HG02943 (cell line): Measurements from ENCODE around the gene PPFIBP1.

Experiments
- ATAC-seq: cut with Tn5 transposase; IDR thresholded peaks from one replicate; pipeline ENCODE4 v1.9.1; 2021; ENCODE audit warnings: mild to moderate bottlenecking, low read depth, moderate library complexity; ENCODE audit not compliant: unreplicated experiment

The PPFIBP1 gene

GRCh38 chr12:27523642-27524493, at the start of gene PPFIBP1:
TSS of gene PPFIBP1 (plus strand) at chr12:27524206. CDS start at chr12:27633397, 109,191 bp downstream.
- ATAC-seq = peak; percentile 97

GRCh38 chr12:27474344-27474743, 49.7 kb upstream of the PPFIBP1 start:
- no peak for ATAC-seq

- no peak for ATAC-seq
Measured at GRCh38 chr12:27477049-27477448, 47.0 kb upstream of the PPFIBP1 start.

- ATAC-seq = no peak
Measured at GRCh38 chr12:27478949-27479348, 45.1 kb upstream of the PPFIBP1 start.

GRCh38 chr12:27480016-27480415, 44.0 kb upstream of the PPFIBP1 start:
- ATAC-seq = no peak

GRCh38 chr12:27486961-27487360, 37.0 kb upstream of the PPFIBP1 start:
- no peak for ATAC-seq

- no peak for ATAC-seq
Measured at GRCh38 chr12:27488479-27488878, 35.5 kb upstream of the PPFIBP1 start.

- no peak for ATAC-seq
Measured at GRCh38 chr12:27491226-27491625, 32.8 kb upstream of the PPFIBP1 start.

- ATAC-seq = no peak
Measured at GRCh38 chr12:27493260-27493940, 30.6 kb upstream of the PPFIBP1 start.

- no peak for ATAC-seq
Measured at GRCh38 chr12:27497446-27497845, 26.6 kb upstream of the PPFIBP1 start.

- no peak for ATAC-seq
Measured at GRCh38 chr12:27498149-27498548, 25.9 kb upstream of the PPFIBP1 start.

- ATAC-seq = no peak
Measured at GRCh38 chr12:27498761-27499160, 25.2 kb upstream of the PPFIBP1 start.

- no peak for ATAC-seq
Measured at GRCh38 chr12:27499377-27499776, 24.6 kb upstream of the PPFIBP1 start.

- no peak for ATAC-seq
Measured at GRCh38 chr12:27500546-27500945, 23.5 kb upstream of the PPFIBP1 start.

GRCh38 chr12:27502021-27502435, 22.0 kb upstream of the PPFIBP1 start:
- ATAC-seq = no peak

GRCh38 chr12:27504507-27504906, 19.5 kb upstream of the PPFIBP1 start:
- ATAC-seq = no peak

GRCh38 chr12:27505109-27505508, 18.9 kb upstream of the PPFIBP1 start:
- no peak for ATAC-seq

- no peak for ATAC-seq
Measured at GRCh38 chr12:27505761-27506160, 18.2 kb upstream of the PPFIBP1 start.

- ATAC-seq = no peak
Measured at GRCh38 chr12:27506645-27507189, 17.3 kb upstream of the PPFIBP1 start.

- ATAC-seq = no peak
Measured at GRCh38 chr12:27508736-27509431, 15.1 kb upstream of the PPFIBP1 start.
